ENCODE results near the gene ANKRD12.

ANKRD12 gene

DNA sequence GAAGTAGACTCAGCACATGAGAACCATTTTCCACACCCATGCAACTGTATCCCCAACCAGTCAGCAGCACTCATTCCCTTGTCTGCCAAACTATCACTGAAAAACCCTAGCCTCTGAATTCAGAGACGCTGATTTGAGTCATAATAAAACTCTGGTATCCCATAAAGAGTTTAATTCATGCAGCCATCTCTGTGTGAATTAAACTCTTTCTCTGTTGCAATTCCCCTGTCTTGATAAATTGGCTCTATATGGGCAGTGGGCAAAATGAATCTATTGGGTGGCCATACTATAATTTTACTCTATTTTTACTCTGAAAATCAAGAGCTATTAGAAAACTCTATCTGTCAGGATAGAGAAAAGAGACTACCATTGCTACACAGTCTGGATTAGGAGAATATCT is 157.4 kb downstream of the ANKRD12 start:
- no peaks in the 10 kb centered on the region for H3K36me3 ChIP-seq (ENCODE audit: control insufficient read depth in 2 of 2, insufficient read depth in 1 of 2, low read length in 2 of 2)
- H3K9me3 ChIP-seq (ENCODE audit: control insufficient read depth, insufficient read depth, low read depth, low read length) = no peaks in the 10 kb centered on the region; the same call in 1 of the 2 replicates
- no peak overlapping the region for H3K27ac ChIP-seq (ENCODE audit: extremely low read depth, low read depth, low read length)
- TF ChIP-seq ZNF266 (tag by site-specific recombination; IDR thresholded peaks at IDR 0.05; ENCODE audit: low read depth) (no peak), SETDB1 (IDR thresholded peaks at IDR 0.05; ENCODE audit: insufficient read length, low read length) (peak; percentile 23), ZNF596 (tag by site-specific recombination; IDR thresholded peaks at IDR 0.05) (no peak)
- no peak overlapping the region for H3K4me3 ChIP-seq (ENCODE audit: low read depth, low read length)
- no peaks in the 10 kb centered on the region for H3K4me1 ChIP-seq (ENCODE audit: control insufficient read depth, insufficient read depth, low read length)
- CTCF ChIA-PET = no interaction called here
- POLR2A ChIA-PET = no interaction called here

DNA sequence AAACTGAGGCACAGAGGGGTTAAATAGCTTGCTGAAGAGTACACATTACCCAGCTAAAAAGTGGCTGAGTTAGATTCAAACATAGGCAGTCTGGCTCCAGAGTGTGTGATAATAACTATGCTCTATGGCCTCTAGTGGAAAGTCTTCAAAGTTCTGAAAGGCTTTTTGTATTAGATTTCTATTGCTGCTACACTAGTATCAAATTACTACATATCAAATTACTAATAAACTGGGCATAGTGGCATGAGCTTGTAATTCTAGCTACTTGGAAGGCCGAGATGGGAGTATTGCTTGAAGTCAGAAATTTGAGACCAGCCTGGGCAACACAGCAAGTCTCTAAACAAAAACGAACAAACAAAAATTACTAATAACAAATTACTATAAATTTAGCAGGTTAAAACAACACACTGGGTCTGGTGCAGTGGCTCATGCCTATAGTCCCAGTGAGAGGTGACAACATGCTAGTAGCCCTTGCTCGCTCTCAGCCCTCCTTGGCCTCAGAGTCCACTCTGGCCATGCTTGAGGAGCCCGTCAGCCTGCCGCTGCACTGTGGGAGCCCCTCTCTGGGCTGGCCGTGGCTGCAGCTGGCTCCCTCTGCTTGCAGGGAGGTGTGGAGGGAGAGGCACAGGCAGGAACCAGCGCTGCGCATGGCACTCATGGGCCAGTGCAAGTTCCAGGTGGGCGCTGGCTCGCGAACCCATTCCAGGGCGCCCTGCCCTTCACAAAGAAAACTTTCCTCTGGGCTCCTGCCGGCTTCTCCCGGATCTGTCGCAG is 159.8 kb downstream of the ANKRD12 start:
- ChIA-PET CTCF (interaction anchor here (0.7 kb wide), 1 partner anchor 677 kb away, joined by 3 read pairs; no protein-coding TSS in a partner anchor), POLR2A (no interaction called here)
- Histone ChIP-seq H3K36me3 (ENCODE audit: control insufficient read depth in 2 of 2, insufficient read depth in 1 of 2, low read length in 2 of 2) (no peaks in the 10 kb centered on the region), H3K27ac (ENCODE audit: extremely low read depth, low read depth, low read length) (no peak overlapping the region), H3K9me3 (ENCODE audit: control insufficient read depth, insufficient read depth, low read depth, low read length) (no peaks in the 10 kb centered on the region; the same call in 1 of the 2 replicates), H3K4me3 (ENCODE audit: low read depth, low read length) (no peak overlapping the region), H3K4me1 (ENCODE audit: control insufficient read depth, insufficient read depth, low read length) (no peaks in the 10 kb centered on the region)
- peak; percentile 33 for TF ChIP-seq SETDB1 (IDR thresholded peaks at IDR 0.05; ENCODE audit: insufficient read length, low read length)
- no peak for TF ChIP-seq ZEB2 (tag by site-specific recombination; IDR thresholded peaks at IDR 0.05)

DNA sequence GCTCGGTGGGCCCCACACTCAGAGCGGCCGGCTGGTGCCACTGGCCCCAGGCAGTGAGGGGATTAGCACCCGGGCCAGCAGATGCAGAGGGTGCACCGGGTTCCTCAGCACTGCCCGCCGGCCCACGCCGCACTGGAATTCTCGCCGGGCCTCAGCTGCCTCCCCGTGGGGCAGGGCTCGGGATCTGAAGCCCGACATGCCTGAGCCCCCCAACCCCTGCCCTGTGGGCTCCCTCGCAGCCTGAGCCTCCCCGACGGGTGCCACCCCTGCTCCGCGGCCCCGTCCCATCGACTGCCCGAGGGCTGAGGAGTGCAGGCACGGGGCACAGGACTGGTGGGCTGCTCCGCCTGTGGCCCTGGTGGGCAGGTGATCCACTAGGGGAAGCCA is 160.4 kb downstream of the ANKRD12 start:
- TF ChIP-seq RBAK (tag by site-specific recombination; IDR thresholded peaks at IDR 0.05) = no peak
- TF ChIP-seq FEZF1 (tag by site-specific recombination; IDR thresholded peaks at IDR 0.05) = no peak
- TF ChIP-seq TRIM28 (IDR thresholded peaks at IDR 0.05; ENCODE audit: borderline replicate concordance, low read length) = no peak
- no peak for TF ChIP-seq ZNF155 (tag by site-specific recombination; IDR thresholded peaks at IDR 0.05)
- TF ChIP-seq ZNF658 (tag by site-specific recombination; IDR thresholded peaks at IDR 0.05) = no peak
- TF ChIP-seq PRDM1 (tag by site-specific recombination; IDR thresholded peaks at IDR 0.05) = no peak
- no peak for TF ChIP-seq IKZF3 (tag by site-specific recombination; IDR thresholded peaks at IDR 0.05)
- TF ChIP-seq KLF7 (tag by site-specific recombination; IDR thresholded peaks at IDR 0.05; ENCODE audit: borderline replicate concordance) = no peak
- TF ChIP-seq, protein P1, sequence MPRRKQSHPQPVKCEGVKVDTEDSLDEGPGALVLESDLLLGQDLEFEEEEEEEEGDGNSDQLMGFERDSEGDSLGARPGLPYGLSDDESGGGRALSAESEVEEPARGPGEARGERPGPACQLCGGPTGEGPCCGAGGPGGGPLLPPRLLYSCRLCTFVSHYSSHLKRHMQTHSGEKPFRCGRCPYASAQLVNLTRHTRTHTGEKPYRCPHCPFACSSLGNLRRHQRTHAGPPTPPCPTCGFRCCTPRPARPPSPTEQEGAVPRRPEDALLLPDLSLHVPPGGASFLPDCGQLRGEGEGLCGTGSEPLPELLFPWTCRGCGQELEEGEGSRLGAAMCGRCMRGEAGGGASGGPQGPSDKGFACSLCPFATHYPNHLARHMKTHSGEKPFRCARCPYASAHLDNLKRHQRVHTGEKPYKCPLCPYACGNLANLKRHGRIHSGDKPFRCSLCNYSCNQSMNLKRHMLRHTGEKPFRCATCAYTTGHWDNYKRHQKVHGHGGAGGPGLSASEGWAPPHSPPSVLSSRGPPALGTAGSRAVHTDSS (tag by site-specific recombination; IDR thresholded peaks at IDR 0.05) = no peak
- ChIA-PET POLR2A (no interaction called here), CTCF (no interaction called here)

DNA sequence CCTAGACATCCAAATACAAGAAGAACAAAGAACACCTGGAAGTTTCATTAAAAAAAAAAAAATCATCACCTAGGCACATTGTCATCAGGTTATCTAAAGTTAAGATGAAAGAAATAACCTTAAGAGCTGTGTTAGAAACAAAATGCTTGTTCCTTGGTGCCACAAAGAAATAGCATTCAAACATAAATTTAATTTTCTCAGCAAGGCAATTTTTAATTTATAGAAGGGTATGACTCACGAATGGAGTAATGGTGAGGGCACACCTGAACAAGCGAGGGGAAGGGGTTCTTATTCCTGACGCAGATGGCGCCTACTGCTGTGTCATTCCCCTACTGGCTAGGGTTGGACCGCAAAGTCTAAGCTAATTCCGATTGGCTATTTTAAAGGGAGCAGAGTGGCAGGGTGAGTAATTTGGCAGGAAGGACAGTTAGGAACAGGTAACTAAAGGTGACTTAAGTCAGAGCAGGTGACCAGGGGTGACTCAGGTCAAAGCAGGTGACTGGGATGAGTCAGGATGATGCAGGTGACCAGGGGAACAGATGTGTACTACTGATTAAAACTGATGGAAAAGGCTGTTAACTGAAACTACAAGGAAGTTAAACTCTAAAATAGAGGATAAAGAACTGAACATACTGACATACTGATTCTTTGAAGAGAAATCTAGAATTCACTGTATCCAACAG is 167.9 kb downstream of the ANKRD12 start:
- CTCF ChIA-PET = no interaction called here
- TF ChIP-seq ZNF132 (tag by site-specific recombination; IDR thresholded peaks at IDR 0.05; ENCODE audit: borderline replicate concordance) (no peak), ZNF658 (tag by site-specific recombination; IDR thresholded peaks at IDR 0.05) (no peak), ZNF24 (tag by site-specific recombination; IDR thresholded peaks at IDR 0.05) (no peak), ZNF19 (tag by site-specific recombination; IDR thresholded peaks at IDR 0.05; ENCODE audit: low read depth) (no peak), ZNF791 (tag by site-specific recombination; IDR thresholded peaks at IDR 0.05) (no peak), ZBTB7A (tag by site-specific recombination; IDR thresholded peaks at IDR 0.05; ENCODE audit: low read depth) (no peak), ZNF184 (tag by site-specific recombination; IDR thresholded peaks at IDR 0.05) (no peak), SCRT2 (tag by site-specific recombination; IDR thresholded peaks at IDR 0.05) (no peak), ZNF155 (tag by site-specific recombination; IDR thresholded peaks at IDR 0.05) (no peak), ZNF544 (tag by site-specific recombination; IDR thresholded peaks at IDR 0.05) (no peak), ZNF549 (tag by site-specific recombination; IDR thresholded peaks at IDR 0.05) (no peak), ZNF354C (tag by site-specific recombination; IDR thresholded peaks at IDR 0.05; ENCODE audit: borderline replicate concordance, low read depth) (no peak), SP2 (tag by site-specific recombination; IDR thresholded peaks at IDR 0.05) (no peak)

More for the DNA sequence above, 160.4 kb downstream of the ANKRD12 start:
- Histone ChIP-seq H3K36me3 (ENCODE audit: control insufficient read depth in 2 of 2, insufficient read depth in 1 of 2, low read length in 2 of 2) (no peaks in the 10 kb centered on the region), H3K27ac (ENCODE audit: extremely low read depth, low read depth, low read length) (no peak overlapping the region), H3K4me1 (ENCODE audit: control insufficient read depth, insufficient read depth, low read length) (no peaks in the 10 kb centered on the region), H3K4me3 (ENCODE audit: low read depth, low read length) (no peak overlapping the region), H3K9me3 (ENCODE audit: control insufficient read depth, insufficient read depth, low read depth, low read length) (no peaks in the 10 kb centered on the region; the same call in 1 of the 2 replicates)

More for the DNA sequence above, 167.9 kb downstream of the ANKRD12 start:
- Histone ChIP-seq H3K4me1 (ENCODE audit: control insufficient read depth, insufficient read depth, low read length) (no peaks in the 10 kb centered on the region), H3K4me3 (ENCODE audit: low read depth, low read length) (no peak overlapping the region), H3K27ac (ENCODE audit: extremely low read depth, low read depth, low read length) (no peak overlapping the region), H3K36me3 (ENCODE audit: control insufficient read depth in 2 of 2, insufficient read depth in 1 of 2, low read length in 2 of 2) (no peaks in the 10 kb centered on the region), H3K9me3 (ENCODE audit: control insufficient read depth, insufficient read depth, low read depth, low read length) (no peaks in the 10 kb centered on the region)
- POLR2A ChIA-PET = no interaction called here

Data from HEK293 (cell line).